Body of pancreas (tissue), 4 donors: ENCODE results near the gene LRRC49.

ENCODE experiments used
- CTCF ChIP-seq, 7 experiments: fragments of 450-650 bp in 4 of 7; fragments of 200-600 bp in 3 of 7; sonication (generic) in 3 of 7; IDR thresholded peaks; one replicate each; pipeline ENCODE4 v1.5.1; 2016 to 2019; ENCODE audit warnings: antibody characterized with exemption in 7 of 7
- POLR2A ChIP-seq, 3 donors: fragments of 450-650 bp; IDR thresholded peaks; one replicate each; pipeline ENCODE4 v1.6.1; 2016; ENCODE audit warnings: antibody characterized with exemption in 3 of 3, mild to moderate bottlenecking in 2 of 3

- TF ChIP-seq CTCF (IDR thresholded peaks at IDR 0.05) (no peak), POLR2A (IDR thresholded peaks at IDR 0.05) (no peak)
These were observed 102.9 kb downstream of the LRRC49 start for GRCh38 chr15:70995383-70995970.
